Stimulated activated CD4-positive, alpha-beta T cell treated with anti-CD3 and anti-CD28 coated beads, Interleukin-4, amount 100 ng/mL, for 24 hours (primary cell): ENCODE results near the gene LMAN2L.

Experiments
- DNase-seq: peaks from one replicate; pipeline ENCODE4 v3.0.0-alpha.2; 2020

The LMAN2L gene

GRCh38 chr2:96702098-96702785 is 37.6 kb downstream of the LMAN2L start:
- DNase-seq, result no peak

DNA sequence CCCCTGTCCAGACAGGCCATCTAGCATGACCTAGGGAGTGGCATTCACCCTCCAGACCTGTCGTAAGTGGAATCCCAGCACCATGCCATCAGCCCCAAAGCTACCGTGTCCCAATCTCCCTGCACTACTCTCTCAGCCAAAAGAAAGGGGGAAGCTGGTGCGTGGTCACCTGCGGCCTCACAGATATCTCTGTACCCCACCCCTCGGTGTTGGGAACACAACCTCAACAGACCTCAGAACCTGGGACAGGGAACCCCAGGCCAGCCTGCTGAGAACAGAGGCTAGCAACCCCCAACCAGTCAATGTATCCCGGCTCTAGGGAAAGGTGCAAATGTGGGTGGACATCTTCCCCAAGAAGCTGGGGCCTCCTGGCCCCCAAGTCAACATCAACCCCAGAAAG is 38.2 kb downstream of the LMAN2L start:
- DNase-seq, result no peak

- no peak for DNase-seq
These were observed 39.8 kb downstream of the LMAN2L start for GRCh38 chr2:96700086-96700485.

DNA sequence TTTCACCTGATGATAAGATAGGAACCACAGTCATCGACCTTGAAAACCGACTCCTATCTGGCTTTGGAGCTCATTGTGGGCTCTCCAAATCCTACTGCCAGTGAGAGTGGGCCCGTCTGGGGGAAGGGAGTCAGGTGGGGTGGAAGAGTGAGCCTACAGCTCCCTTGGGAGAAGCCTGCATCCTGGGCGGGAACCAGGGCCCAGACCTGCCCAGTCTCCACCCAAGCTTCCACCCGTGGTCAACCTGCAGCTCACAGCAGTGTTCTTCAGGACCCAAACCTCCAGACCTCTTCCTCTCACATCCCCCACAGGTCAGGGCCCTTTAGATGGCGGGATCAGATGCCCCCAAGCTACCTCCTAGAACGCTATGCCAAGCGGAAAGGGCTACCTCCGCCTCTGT is 40.2 kb downstream of the LMAN2L start:
- no peak for DNase-seq

GRCh38 chr2:96699021-96699420 is 40.8 kb downstream of the LMAN2L start:
- DNase-seq, result no peak

GRCh38 chr2:96698221-96698861 is 41.5 kb downstream of the LMAN2L start:
- DNase-seq, result no peak

GRCh38 chr2:96697476-96697875 is 42.4 kb downstream of the LMAN2L start:
- DNase-seq, result no peak

DNA sequence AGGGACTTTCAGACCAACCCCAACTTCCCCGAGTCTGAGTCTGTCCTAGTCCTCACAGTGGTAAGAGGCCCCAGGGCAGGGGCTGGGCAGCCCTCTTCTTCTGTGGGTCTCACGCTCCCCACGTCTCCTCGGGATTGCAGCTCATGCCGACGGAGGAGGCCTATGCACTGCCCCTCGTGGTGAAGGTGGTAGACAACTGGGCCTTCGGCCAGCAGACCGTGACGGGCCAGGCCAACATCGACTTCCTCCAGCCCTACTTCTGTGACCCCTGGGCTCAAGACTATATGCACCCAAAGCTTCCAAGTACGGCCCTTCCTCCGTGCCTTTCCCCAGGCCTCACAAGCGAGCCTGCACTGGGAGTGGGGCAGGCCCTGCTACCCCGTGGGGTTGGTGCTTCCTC is 44.3 kb downstream of the LMAN2L start:
- DNase-seq, result no peak

DNA sequence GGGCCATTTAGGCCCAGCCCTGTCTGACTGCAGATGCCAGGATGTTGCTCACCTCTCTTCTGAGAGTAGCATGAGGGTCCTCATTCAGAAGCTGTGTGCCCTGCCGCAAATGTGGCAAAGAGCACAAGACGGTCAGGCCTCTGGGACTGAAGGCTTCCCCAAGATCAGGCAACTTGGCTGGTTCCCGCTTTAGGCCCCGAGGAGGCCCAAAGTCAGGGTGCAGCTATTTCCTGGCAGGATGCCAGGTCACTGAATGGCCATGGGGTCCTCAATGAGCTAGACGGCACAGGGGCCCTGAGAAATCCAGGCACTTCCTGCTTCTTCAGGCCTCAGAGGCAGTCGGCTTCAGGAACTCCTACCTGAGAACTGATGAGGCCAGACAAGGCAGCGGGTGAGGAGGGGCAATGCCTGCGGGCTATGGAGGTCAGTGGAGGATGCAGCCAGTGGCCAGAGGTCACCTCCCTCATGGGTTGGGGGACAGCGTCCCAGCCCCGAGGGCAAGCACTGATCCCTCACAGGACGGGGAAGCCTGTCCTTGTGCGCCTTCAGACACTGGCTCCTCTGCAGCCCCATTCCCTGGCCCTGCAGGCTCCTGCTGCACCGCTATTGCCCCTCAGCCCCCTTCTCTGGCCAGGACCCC is 44.9 kb downstream of the LMAN2L start:
- no peak for DNase-seq

- no peak for DNase-seq
These were observed 45.6 kb downstream of the LMAN2L start for GRCh38 chr2:96694279-96694678.

- no peak for DNase-seq
These were observed 46.3 kb downstream of the LMAN2L start for GRCh38 chr2:96693286-96694200.

DNA sequence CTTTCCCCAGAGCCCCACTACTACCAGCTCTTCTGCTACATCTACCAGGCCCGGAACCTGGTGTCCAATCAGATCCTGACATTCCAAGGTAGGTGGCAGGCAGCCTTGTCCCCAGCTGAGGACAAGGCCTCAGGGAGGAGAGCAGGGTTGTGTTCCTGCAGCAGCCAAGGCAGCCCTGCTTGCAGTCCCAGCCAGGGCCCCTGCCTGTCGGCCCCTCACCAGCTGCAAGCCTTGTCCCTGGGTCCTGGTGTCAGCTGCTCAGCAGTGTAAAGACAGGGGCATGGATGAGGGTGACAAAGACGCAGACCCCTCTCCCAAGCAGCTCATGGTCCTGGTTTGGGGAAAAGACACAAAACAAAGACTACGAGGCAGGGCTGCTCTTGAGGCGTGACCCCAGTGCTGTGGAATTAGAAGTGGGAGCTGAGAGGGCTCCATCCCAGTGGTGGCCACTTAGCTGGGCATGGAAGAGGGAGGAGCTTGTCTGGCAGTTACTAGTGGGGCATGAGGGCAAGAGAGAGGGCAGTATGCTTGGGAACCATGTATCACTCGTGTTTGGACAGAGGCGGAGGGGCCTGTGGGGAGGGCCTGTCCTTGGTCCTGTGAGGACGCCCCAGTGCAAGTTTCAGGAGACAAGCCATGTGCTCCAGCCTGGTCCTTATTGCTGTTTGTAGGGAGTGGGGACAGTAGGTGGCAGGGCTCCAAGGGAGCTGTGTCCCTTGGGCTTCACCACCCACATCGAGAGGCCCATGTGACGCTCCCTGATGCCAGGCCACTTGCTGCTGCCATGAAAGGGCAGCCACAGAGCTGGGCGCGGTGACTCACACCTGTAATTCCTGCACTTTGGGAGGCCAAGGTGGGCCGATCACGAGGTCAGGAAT is 47.5 kb downstream of the LMAN2L start:
- no peak for DNase-seq

GRCh38 chr2:96691022-96691612 is 48.7 kb downstream of the LMAN2L start:
- no peak for DNase-seq

- DNase-seq, result no peak
These were observed 49.4 kb downstream of the LMAN2L start for GRCh38 chr2:96690306-96691021.

DNA sequence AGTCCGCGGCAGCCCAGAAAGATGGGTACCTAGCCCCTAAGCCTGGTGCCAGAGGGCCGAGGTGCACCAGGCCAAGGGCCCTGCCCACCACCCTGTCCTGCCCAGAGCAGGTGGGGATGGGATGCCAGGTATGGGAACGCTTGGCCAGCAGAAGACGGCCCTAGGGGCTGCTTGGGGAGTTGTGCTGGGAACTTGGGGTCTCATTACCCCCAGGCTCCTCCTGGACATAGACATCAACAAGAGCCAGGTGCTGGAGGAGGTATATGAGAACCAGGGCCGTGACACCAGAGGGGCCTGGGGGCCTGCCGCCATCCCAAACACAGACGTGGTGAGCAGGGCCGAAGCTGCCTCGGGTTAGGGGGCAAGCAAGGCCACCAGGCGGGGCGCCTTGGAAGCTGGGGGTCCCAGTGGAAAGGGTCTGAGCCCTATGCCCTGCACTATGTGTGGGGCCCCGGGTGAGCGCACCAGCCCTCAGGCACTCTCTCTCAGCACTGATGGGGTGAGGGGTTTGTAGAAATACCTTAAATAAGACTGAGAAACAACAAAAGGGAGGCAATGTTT is 50.4 kb downstream of the LMAN2L start:
- no peak for DNase-seq

DNA sequence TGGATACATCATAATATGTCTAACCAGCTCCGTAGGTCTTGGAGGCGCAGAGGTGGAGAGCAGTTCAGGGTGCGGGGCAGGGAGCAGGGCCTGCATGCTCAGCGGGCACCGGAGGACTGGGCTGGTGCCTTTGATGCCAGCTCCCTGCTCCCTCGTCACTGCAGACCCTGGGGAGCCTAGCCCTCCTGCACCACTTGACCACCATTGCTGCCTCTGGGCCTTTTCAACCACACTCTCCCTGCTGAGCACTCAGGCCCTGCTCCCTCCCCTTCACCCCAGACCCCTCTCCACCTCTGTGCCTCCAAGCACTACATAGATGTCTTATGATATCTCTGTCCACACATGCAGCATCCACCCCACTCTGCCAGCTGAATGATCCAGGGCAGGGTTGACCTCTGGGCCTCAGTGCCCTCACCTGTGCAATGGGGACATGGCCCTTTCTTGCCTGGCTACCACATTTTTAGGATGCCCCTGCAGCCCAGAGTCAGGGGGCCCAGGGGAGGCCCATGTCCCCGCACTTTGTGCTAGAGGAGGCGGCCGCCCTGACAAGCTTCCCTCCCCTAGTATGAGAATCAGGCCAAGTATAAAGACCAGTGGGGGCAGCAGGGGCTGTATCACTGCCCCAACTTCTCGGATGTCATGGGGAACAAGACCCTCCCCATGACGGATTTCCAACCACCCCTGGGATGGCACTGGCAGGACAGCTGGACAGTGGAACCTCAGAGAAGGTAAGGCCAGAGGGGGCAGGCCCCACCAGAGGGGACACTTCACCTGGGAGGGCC is 51.0 kb downstream of the LMAN2L start:
- no peak for DNase-seq

GRCh38 chr2:96687711-96688640 is 51.9 kb downstream of the LMAN2L start:
- no peak for DNase-seq

GRCh38 chr2:96687266-96687665 is 52.6 kb downstream of the LMAN2L start:
- no peak for DNase-seq
